ENCODE data around the gene ACAP2. TPM values are rescaled to one million over a fixed set of nuclear protein-coding genes. Genes with fewer than 3 reads are reported as not detected.
"Not testable (repeated sequence)": the region's sequence is repeated elsewhere in the genome, so short reads cannot be mapped to it uniquely, and the experiment has no call there.

The ACAP2 gene
- total RNA-seq, 4 donors from 2014 or later: 52.9 to 62.0 (median 56.2) TPM

- peak in 1 of 2 donors; percentile 18 for DNase-seq (ENCODE audit: low spot score in 2 of 2)
- TF ChIP-seq POLR2A (IDR thresholded peaks at IDR 0.05) (no peak), CTCF (IDR thresholded peaks at IDR 0.05) (no peak)
- H3K4me3 ChIP-seq (ENCODE audit: low read depth, poor library complexity, severe bottlenecking): no peak overlapping the region
- intact Hi-C loops (cut with DNase I; ENCODE audit: low total_unique reads): no loop called here
- WGBS, 2 donors: 88 to 97% methylated on average over 5 of the region's 5 CpGs
Measured at GRCh38 chr3:195467641-195468390, 25.0 kb upstream of the ACAP2 start.

- TF ChIP-seq POLR2A (IDR thresholded peaks at IDR 0.05) (no peak), CTCF (IDR thresholded peaks at IDR 0.05) (no peak)
- 84 to 85% methylated on average over 4 of the region's 4 CpGs for WGBS, 2 donors
- peak; percentile 2 to 20 for DNase-seq (ENCODE audit: low spot score in 2 of 2)
- no peak overlapping the region for H3K4me3 ChIP-seq (ENCODE audit: low read depth, poor library complexity, severe bottlenecking)
- intact Hi-C loops (cut with DNase I; ENCODE audit: low total_unique reads): no loop called here
Measured at GRCh38 chr3:195466251-195466650, 23.4 kb upstream of the ACAP2 start.

DNA sequence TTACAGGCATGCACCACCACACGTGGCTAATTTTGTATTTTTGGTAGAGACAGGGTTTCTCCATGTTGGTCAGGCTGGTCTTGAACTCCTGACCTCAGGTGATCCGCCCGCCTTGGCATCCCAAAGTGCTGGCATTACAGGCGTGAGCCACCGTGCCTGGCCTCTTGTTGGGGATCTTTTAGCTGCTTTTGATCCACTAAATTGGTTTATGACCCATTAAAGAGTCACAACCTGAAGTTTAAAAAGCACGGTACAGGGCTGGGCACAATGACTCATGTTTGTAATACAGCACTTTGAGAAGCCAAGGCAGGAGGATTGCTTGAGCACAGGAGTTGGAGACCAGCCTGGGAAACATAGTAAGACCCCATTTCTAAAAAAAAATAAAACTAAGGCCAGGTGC is 20.1 kb upstream of the ACAP2 start:
- DNase-seq (ENCODE audit: low spot score in 2 of 2): peak; percentile 1 to 42
- WGBS, 2 donors: 77 to 81% methylated on average over 6 of the region's 6 CpGs
- intact Hi-C loops (cut with DNase I; ENCODE audit: low total_unique reads); H3K4me3 ChIP-seq (ENCODE audit: low read depth, poor library complexity, severe bottlenecking): not testable (repeated sequence)

- H3K4me3 ChIP-seq (ENCODE audit: low read depth, poor library complexity, severe bottlenecking): no peak overlapping the region
- peak; percentile 13 to 43 for DNase-seq (ENCODE audit: low spot score in 2 of 2)
- WGBS, 2 donors: 41 to 46% methylated on average over 3 of the region's 3 CpGs
- intact Hi-C loops (cut with DNase I; ENCODE audit: low total_unique reads): no loop called here
- TF ChIP-seq CTCF (IDR thresholded peaks at IDR 0.05) (no peak), POLR2A (IDR thresholded peaks at IDR 0.05) (no peak)
Measured at GRCh38 chr3:195462308-195462610, 19.4 kb upstream of the ACAP2 start.

GRCh38 chr3:195461594-195462307 is 18.9 kb upstream of the ACAP2 start:
- DNase-seq (ENCODE audit: low spot score in 2 of 2): peak; percentile 11 to 62
- intact Hi-C loops (cut with DNase I; ENCODE audit: low total_unique reads): no loop called here
- WGBS, 2 donors: 48 to 55% methylated on average over 7 of the region's 7 CpGs
- TF ChIP-seq CTCF (IDR thresholded peaks at IDR 0.05) (no peak), POLR2A (IDR thresholded peaks at IDR 0.05) (no peak)
- no peak overlapping the region for H3K4me3 ChIP-seq (ENCODE audit: low read depth, poor library complexity, severe bottlenecking)

GRCh38 chr3:195460091-195460713 is 17.4 kb upstream of the ACAP2 start:
- WGBS, 2 donors: 83 to 96% methylated on average over 2 of the region's 2 CpGs

More at GRCh38 chr3:195460091-195460713, 17.4 kb upstream of the ACAP2 start:
- intact Hi-C loops (cut with DNase I; ENCODE audit: low total_unique reads): no loop called here
- DNase-seq (ENCODE audit: low spot score in 2 of 2): no peak
- H3K4me3 ChIP-seq (ENCODE audit: low read depth, poor library complexity, severe bottlenecking): no peak overlapping the region
- TF ChIP-seq POLR2A (IDR thresholded peaks at IDR 0.05) (no peak), CTCF (IDR thresholded peaks at IDR 0.05) (no peak)
